COLO668 (cell line): ENCODE measurements around the gene WNT9A.

Experiments used
- DNase-seq: peaks from one replicate; lab custom pipeline; 2025; ENCODE audit not compliant: unreplicated experiment; lab: John Stamatoyannopoulos, UW

WNT9A gene

DNA sequence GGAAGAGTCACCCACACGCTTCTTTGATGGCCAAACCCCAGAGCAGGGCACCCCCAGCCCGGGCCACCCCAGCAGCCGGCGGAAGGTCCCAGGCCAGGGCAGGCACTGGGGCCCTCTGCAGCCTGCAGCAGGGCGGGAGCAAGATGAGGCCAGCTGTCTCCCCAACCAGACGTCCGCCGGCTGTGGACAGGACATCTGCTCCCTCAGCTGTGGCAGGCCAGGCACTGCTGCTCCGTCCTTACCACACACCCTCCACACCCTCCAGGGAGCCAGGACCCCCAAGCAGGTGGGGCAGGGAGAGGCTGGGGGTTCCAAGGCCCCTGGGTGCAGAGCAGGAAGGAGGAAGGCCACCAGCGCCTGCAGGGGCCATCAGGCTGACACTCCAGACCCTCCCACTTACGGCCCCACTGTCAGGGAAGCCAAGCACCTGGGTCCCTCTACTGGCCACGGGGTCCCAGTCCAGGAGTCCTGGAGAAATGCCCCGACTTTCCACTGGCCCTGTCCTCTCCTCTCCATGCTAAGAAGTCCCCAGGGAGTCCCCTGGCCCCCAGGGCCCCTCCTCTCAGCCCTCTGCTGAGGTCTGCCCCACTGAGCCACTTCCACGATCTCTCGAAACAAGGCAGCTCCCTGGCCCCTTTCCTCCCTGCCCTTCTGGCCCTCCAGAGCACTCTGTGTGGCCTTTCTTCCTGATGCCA is 5.6 kb downstream of the WNT9A start:
- no peak for DNase-seq

DNA sequence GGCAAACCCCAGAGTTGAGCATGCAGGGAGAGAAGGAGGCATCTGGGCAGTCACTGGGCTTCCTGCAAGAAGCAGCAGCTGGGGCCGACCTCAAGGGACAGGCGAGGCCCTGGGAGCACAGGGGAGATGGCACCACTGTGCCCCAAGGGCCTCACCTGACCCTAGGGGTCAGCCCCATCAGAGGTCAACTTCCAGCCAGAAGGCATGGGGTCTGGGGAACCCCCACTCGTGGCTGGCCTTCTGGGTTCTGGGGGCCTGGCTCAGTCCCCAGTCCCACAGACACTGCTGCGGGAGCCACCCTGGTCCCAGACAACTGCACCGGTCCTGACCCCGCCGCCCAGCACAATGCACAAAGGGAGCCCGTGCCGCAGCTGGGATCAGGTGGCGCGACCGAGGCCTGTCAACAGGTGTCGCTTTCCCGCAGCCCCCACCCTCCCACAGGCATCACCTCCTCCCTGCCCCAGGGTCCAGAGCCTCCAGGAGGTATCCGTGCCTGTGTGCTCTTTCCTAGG is 6.2 kb downstream of the WNT9A start:
- no peak for DNase-seq

DNA sequence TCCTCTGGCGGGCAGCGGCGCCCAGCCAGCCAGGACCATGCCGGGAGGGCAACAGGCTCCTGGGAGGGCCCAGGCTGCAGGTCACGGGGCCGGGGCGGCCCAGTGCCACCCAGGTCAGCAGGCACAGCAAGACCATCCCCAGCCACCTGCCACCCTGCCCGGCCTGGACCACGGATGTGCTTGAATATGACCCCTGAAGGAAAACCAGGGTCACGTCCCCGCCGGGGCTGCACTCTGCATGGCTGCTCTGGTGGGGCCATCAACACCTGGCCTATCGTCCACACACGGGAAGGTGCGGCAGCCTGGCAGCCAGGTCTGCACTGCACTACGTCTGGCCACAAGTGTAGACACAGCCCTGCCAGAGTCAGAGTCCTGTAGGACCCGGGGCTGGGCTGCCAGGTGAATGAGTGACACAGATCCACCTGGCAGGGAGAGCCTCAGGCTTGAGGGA is 6.9 kb downstream of the WNT9A start:
- DNase-seq = no peak

DNA sequence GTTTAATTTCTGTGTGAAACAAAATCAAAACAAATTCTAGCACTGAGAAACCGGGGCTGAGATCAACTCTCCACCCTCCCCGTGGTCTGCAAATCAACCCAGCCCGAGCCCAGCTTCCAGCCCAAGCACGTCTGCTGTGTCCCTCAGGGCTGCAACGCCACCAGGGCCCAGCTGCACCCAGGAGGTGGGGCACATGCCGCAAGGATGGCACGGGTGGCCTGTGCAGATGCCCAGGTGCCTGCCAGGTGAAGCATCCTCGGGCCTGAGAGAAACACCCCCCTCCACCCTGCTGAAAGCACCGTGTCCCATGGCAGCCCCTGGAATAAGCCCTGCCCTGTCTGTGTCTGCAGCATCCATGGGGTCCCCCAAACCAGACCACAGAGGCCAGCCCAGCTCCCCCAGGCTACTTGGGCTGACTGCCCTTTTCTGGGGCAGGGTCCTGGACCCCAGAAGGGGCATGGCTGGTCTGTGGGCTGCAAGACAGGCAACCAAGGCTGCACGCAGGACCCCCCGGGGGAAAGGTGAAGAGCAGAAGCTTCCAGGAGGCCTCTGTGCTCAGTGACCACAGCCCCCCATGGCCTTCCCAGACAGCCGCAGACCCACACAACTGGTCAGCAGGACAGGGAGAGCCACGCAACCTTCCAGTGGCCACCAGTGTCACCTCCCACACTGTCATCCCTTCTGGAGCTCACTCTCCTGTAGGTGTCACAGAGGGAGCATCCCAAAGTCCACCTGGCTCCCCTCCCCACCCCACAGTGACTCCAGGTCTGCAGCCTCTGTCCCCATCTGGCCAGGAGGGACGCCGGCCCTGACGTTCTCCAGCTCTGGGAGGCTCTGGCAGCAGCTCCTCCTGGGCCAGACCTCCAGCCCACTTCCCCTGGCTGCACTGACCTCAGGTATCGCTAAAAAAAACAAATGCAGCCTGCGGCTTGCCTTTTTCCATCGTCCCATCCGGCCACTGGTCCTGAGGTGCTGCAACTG is 7.7 kb downstream of the WNT9A start:
- DNase-seq = no peak

DNA sequence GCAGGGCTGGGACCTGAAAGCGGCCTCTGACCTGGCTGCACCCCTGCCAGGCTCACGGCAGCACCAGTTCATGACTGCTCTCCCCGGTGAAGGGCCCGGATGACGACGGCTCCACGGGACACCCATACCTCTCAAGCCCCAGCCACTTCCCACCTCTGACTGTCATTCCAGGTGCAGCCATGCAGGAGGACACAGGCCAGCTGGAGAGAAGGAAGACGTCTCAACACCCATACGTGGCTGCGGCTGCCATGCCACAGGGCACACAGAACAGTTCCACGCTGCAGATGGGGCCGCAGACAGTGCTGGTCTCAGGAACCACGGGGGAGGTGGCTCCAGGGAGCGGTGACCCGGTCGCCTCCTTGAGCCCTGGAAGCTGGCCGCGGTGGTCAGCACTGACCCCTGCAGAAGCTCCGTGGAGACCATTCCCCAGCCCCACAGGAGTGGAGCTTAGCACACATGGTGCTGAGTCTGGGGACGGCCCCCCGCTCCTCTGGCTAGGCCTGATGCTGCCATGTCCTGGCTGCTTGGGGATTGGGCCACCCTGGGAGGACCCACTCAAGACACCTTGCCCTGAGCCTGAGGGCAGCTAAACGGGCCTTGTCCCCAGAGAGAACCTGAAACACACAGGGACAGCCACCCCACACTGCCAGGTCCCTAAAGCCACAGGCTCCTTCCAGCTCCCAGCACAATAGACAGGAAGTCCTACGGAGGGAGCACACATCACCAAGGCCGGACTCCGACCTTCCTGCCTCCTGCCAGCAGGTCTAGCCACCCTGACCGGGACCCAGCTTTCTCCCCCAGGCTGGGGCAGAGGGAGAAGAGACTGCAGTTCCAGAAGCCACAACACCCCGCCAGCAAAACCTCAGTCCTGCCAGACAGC is 8.6 kb downstream of the WNT9A start:
- DNase-seq = no peak

DNA sequence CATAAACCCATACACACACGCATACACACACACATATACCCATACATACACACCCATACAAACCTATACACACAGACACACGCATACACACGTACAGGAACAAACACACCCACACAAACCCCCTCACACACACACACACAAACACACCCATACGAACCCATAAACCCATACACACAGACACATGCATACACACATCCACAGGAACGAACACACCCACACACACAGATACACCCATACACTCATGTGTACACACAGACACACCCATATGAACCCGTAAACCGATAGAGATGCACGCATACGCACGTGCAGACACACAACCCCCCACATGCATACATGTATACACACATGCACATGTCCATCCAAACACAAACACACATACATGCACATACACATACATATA is 9.5 kb downstream of the WNT9A start:
- DNase-seq = no peak

DNA sequence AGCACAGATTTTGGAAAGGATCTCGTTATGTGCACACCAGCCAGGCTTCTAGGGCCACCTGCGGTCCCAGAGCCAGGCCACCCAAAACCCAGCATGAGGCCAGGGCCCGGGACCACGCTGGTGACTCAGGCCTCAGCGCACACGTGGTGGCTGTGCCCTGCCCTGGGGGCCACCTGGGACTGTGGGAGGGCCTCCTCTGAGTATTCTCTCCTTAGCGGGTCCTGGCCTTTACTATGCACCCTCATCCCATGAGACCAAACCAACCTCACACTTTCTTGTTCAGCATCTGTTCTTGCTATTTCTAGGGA is 9.9 kb downstream of the WNT9A start:
- DNase-seq = no peak

DNA sequence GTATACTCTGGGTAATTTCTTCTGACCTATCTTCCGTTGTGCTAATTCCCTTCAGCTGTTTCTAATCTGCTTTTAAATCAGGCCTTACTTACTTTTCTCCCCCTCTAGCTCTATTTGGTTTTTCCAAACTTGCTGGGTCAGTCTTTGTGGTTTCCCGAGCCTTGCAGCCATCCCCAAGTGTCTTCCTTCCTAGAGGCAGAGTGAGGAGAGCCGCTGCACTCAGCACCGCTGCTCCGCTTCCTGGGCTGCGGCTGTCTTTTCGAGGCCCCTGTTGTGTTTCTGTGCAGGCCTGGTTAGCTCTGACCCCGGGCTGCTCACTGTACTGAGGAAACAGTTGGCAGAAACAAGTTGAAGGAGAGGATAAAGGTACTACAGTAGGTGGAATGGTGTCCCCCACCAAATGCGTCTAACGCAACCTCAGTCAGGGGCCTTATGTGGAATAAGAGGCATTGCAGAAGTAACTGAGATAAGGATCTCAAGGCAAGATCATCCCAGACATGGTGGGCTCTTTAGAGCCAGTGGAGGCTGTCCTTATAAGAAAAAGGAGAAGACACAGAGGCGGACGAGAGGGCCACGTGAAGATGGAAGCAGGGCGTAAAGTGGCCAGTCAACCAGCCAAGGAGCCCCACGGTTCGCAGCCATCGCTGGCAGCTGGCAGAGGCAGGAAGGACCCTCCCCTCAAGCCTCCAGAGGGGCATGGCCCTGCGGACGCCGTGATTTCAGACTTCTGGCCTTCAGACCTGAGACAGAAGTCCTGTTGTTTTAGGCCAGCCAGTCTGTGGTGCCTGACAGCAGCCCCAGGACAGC is 10.5 kb downstream of the WNT9A start:
- DNase-seq = no peak

DNA sequence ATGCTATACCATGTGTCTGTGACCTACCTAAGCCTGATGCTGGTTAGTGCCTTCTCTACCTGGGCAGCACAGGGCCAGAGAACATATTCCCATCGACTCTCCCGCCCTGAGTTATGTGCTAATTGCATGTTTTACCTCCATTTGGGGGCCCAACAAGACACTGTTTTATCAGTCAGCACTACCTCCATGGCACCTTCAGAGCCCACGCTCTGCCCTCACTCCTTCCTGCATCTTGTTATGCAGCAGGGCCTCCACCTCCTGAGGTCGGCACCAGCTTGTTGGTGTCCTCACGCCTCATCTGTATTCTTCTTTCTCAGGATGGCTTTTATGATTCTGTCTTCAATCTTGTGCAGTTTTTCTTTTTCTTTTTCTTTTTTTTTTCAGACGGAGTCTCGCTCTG is 11.9 kb downstream of the WNT9A start:
- no peak for DNase-seq

DNA sequence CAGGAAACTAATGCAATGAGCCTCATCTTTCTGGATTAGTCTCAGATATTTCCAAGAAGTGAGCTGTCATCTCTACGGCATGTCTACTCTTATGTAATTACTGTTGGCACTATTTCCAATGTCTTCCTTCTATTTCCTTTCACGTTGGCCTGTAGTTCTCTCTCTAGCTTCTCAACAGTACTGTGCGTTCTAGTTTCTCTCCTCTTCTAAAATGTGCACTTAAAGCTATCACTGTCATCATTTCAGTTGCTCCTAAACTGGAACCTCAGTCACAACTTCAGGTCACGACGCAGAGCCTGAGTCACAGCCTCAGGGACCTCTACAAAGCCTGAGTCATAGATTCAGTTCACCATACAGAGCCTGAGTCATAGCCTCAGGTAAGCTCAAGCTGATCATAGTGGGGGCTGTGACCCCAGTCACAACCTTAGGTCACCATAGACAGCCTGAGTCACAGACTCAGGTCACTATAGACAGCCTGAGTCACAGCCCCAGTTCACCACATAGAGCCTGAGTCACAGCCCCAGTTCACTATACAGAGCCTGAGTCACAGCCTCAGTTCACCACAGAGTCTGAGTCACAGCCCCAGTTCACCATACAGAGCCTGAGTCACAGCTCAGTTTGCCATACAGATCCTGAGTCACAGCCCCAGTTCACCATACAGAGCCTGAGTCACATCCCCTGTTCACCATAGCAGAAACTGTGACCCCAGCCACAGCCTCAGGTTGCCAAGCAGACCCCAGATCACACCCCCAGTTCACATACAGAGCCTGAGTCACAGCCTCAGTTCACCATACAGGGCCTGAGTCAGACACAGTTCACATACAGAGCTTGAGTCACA is 13.0 kb downstream of the WNT9A start:
- DNase-seq = no peak

DNA sequence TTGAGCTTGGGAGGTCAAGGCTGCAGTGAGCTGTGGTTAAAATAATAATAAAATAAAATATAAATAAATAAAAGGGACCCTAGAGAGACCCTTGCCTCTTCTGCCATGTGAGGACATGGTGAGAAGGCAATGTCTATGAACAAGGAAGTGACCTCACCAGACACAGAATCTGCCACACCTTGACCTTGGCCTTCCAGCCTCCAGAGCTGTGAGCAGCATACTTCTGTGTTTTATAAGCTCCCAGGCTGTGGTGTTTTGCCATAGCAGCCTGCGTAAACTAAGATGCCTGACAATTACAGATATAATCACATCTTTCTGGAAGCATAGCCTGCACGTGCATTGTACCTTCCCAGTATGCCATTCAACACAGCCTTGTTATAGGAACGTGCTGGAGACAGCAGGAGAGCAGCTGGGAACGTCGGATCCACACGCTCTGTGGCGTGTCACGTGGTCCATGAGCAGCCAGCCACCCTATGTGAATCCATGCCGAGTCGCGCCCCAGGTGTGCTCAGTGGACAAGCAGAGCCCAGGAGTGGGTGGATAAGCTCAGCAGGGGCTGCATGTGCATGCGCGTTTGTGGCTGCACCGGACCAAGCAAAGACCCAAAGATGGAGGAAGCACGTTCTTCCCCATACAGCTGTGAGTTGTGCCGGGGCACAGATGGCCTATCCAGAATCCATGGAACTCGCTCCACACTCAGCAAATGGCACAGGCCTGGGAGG is 17.8 kb downstream of the WNT9A start:
- no peak for DNase-seq

DNA sequence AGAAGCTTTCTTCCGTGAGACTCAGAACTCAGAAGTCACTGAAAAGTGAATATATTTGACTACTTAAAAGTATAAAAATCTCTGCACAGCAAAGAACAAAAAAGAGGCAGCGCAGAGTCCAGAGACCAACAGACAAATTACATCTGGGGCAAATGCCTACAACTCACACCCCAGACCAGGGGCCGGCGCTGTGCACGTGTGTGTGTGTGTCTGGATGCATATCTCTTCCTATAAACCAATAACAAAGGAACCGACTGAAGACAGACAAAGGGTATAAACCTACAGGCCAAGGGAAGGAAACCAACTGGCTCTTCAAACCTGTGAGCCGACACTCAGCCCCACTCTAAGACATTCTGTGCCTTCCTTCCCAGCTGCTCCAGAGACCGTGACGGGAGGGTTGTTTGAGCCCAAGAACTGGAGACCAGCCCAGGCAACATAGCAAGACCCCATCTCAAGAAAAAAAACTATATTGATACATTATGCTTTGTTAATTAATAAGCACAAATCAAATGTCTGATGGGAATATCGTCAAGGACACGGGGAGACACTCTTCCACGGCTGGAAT is 18.8 kb downstream of the WNT9A start:
- DNase-seq = no peak

DNA sequence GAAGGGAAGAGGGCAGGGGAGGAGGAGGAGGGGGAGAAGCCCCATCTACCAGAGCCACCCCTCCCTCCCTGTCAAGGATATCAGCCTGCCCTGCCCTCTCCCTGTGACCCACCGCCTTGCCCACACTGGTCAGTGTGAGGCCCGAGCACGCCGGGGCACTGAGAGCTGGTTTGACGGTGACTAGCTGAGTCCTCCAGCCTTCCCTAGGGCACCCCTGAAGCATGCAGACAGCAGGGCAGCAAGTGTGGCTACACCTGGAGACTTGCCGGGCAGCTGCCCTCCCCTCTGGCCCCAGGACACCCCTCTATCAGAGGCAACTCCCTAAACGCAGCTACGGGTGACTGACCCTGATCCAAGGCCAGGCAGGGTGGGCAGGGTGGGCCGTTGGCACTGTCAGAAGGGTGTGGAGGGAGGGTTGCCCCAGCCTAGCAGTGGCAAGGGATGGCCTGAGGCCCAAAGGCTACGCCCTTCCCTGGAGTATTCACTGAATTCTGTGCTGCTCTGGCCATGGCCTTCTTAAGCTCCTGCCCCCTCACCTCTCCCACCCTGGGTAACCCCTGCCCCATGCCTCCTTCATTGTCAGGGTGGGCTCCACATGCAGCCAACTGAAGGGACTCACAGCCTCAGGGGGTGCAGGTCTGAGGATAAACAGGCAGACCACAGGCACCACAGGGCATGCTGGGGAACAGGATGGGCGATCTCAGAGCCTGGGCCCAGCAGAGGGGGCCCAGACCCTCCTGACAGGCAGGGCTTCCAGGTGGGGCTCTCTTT is 19.6 kb downstream of the WNT9A start:
- no peak for DNase-seq

DNA sequence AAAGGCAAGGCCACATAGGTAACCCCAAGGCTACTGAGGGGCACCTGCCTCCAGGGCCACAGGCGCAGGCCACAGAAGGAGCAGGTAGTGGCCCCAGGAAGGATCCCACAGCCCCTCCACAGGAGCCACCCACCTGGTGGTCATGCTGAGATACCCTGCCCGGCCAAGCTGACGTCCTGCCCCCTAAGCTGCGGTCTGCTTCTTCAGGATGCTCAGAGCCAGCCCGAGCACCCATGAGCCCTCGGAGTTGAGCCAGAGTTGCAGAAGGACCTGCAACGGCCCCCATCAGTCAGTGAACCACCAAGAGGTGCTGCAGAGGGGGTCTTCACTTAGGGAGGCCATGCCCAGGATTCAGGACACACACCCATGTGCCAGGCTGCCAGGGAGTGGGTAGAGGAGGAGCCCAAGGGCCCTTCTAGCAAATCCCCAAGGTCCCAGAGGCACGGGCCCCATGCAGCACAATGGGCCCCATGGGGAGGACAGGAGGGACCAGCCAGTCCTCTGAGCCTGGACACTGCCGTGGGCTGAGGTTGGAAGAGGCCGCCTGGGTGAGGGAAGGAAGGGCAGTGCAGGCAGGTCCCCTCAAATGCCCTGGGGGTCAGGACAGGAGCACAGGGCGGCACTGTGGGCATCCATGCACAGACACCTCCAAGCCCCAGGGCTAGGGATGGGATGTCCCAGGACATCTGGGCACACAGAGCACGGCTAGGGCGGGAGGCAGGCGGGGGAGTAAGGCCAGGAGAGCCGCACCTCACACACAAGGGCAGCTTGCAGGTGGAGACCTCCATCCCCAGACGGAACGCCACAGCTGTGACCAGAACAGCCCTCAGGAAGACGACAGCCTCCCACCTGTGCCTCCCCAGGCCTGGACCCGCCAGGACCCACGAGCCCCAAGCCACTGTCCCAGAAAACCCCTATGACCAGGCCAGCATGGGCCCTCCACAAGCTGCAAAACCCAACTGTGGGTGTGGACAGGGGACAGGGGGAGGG is 20.5 kb downstream of the WNT9A start:
- DNase-seq = no peak

DNA sequence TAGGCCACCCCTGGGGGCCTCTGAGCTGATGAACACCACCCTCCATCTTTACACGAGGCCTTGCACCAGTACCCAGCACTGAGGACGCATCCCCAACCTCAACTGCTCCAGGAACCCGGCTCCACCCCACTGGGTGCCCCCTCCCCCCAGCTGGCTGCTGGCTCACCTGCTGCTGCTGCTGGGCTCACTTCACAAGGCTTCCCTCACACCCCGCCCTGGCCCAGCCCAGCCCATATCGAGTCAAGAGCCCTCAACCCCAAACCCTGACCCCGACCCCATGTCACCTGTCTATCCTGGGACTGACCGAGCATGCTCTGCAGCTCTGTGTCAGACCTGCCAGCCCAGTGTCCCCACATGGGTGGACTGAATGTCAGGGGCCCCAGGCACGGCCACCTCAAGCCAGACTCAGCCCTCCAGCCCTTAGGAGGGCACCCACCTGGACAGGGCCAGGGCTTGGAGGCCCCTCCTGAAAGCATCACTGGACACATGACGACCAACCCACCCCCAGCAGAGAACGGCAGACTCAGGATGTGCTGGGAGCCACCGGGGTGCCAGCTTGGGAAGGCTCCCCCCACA is 21.4 kb downstream of the WNT9A start:
- no peak for DNase-seq

DNA sequence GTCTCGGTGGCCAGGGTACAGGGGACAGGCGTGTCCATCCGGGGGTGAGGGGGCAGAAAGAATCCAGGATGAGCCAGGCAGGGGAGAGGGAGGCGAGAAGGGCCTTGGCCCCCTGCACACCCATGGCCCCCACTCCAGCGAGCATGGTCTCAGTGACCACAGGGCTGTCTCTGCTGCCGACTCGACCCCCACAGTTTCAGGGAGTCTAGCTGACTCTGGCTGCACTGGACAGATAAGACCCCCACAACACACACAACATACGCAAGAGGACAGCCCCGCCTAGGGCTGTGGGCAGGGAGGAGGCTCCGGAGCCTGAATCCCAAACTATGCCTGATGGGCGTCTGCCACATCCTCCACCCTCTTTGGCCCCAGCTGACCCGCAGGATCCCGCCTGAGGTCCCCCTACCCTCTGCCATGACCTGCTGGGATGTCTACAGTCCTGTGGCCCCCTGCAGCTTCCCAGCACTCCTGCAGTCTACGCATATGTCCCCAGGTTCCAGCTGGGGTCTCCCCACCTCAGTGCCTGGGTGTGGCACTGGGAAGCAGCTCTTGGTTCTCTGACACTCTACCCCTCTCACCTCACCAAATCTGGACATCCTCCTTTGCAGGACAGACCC is 22.0 kb downstream of the WNT9A start:
- no peak for DNase-seq
